ENCODE measurements around the gene PRPF18. TPM values are rescaled to one million over a fixed set of nuclear protein-coding genes. Genes with fewer than 3 reads are reported as not detected.

Gene PRPF18
- total and polyA plus RNA-seq, 2 experiments from 2014 or later, result 19.3 to 24.7 TPM

DNA sequence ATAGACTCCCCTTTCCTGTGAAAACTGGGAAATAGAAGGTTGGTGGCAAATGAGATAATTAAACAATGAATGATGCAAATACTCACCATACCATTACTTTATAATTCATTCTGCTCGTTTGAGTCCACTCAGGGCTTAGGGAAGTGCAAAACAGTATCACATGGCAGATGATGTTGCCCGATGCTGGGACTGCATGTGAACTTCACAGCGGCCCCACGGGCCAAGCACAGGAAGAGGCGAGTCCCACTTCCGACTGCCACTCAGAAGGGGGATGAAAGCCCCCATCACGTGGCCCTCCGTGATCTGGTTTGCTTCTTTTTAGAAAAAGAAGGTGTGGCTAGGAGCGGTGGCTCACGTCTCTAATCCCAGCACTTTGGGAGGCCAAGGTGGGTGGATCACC lies 71.5 kb downstream of the PRPF18 start:
- no peak overlapping the region for H3K4me3 ChIP-seq
- H3K79me2 ChIP-seq, result no peaks in the 10 kb centered on the region
- H3K9me3 ChIP-seq (ENCODE audit: low read depth), result no peaks in the 10 kb centered on the region
- WGBS (ENCODE audit: low lambda C conversion rate, missing lambda C conversion rate), result 91% methylated on average over 10 of the region's 10 CpGs
- H3K27me3 ChIP-seq, result no peaks in the 10 kb centered on the region
- TF ChIP-seq EZH2 (IDR thresholded peaks at IDR 0.05; ENCODE audit: borderline replicate concordance) (no peak), EZH2phosphoT487 (IDR thresholded peaks at IDR 0.05; ENCODE audit: low read depth, severe bottlenecking, unreplicated experiment) (no peak)
- TF ChIP-seq, protein P1, sequence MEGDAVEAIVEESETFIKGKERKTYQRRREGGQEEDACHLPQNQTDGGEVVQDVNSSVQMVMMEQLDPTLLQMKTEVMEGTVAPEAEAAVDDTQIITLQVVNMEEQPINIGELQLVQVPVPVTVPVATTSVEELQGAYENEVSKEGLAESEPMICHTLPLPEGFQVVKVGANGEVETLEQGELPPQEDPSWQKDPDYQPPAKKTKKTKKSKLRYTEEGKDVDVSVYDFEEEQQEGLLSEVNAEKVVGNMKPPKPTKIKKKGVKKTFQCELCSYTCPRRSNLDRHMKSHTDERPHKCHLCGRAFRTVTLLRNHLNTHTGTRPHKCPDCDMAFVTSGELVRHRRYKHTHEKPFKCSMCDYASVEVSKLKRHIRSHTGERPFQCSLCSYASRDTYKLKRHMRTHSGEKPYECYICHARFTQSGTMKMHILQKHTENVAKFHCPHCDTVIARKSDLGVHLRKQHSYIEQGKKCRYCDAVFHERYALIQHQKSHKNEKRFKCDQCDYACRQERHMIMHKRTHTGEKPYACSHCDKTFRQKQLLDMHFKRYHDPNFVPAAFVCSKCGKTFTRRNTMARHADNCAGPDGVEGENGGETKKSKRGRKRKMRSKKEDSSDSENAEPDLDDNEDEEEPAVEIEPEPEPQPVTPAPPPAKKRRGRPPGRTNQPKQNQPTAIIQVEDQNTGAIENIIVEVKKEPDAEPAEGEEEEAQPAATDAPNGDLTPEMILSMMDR (IDR thresholded peaks at IDR 0.05; ENCODE audit: poor library complexity), result no peak
- H2AFZ ChIP-seq, result no peak overlapping the region
- no peak overlapping the region for H3K27ac ChIP-seq
- no peaks in the 10 kb centered on the region for H4K20me1 ChIP-seq (ENCODE audit: insufficient read depth, poor library complexity, severe bottlenecking)
- no peak overlapping the region for H3K4me2 ChIP-seq
- peaks cover 4% of the 10 kb centered on the region for H3K4me1 ChIP-seq (ENCODE audit: insufficient read depth)
- no peaks in the 10 kb centered on the region for H3K9me2 ChIP-seq (replicated peaks; ENCODE audit: insufficient read depth)
- H3K36me3 ChIP-seq (replicated peaks; ENCODE audit: insufficient read depth, low read depth), result no peaks in the 10 kb centered on the region
- DNase-seq (ENCODE audit: low spot score), result no peak

DNA sequence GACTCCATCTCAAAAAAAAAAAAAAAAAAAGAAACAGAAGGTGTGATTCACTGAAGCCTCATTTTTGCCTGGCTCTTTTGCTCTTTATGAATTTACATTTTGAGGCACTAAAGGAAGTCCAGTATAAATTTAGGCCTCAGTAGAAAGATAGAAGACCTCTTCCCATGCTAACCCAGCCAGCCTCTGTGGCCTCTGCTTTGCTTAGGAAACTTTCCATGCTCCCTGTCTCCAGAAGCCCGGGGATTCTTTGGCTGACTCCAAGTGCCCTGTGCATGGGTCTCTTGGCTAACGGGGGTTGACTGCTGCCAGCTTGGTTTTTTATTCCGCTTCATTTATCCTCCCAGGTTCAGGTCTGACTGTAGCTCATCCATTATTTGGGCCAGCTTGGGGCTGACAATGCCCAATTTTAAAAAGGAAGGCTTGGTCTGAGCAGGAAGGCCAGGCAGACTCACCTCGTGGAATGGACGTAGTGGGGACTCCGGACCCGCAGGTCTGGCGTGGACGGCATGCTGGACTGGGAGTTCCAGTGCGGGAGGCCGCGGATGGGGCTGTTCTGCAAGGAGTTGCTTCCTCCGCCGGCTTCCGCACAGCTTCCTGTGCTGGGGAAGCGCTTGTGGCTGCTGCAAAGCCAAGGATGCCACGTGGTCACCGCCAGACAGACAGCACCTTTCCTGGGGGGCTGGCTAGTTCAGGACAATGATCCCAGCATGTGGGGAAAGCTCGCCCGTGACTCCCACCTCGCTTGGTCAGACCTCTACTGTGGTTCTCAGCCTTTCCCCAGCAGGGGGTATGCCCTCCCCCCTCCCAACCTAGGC lies 72.3 kb downstream of the PRPF18 start:
- H4K20me1 ChIP-seq (ENCODE audit: insufficient read depth, poor library complexity, severe bottlenecking), result no peaks in the 10 kb centered on the region
- no peak for DNase-seq (ENCODE audit: low spot score)
- no peaks in the 10 kb centered on the region for H3K9me3 ChIP-seq (ENCODE audit: low read depth)
- no peaks in the 10 kb centered on the region for H3K79me2 ChIP-seq
- H2AFZ ChIP-seq, result no peak overlapping the region
- H3K27me3 ChIP-seq, result no peaks in the 10 kb centered on the region
- no peak overlapping the region for H3K27ac ChIP-seq
- no peak for TF ChIP-seq EZH2 (IDR thresholded peaks at IDR 0.05; ENCODE audit: borderline replicate concordance)
- TF ChIP-seq, protein P1 (IDR thresholded peaks at IDR 0.05; ENCODE audit: poor library complexity), result no peak
- 97% methylated on average over 19 of the region's 21 CpGs for WGBS (ENCODE audit: low lambda C conversion rate, missing lambda C conversion rate)
- no peaks in the 10 kb centered on the region for H3K36me3 ChIP-seq (replicated peaks; ENCODE audit: insufficient read depth, low read depth)
- no peak overlapping the region for H3K4me3 ChIP-seq
- H3K4me1 ChIP-seq (ENCODE audit: insufficient read depth), result peaks cover 4% of the 10 kb centered on the region
- no peaks in the 10 kb centered on the region for H3K9me2 ChIP-seq (replicated peaks; ENCODE audit: insufficient read depth)
- no peak overlapping the region for H3K4me2 ChIP-seq

DNA sequence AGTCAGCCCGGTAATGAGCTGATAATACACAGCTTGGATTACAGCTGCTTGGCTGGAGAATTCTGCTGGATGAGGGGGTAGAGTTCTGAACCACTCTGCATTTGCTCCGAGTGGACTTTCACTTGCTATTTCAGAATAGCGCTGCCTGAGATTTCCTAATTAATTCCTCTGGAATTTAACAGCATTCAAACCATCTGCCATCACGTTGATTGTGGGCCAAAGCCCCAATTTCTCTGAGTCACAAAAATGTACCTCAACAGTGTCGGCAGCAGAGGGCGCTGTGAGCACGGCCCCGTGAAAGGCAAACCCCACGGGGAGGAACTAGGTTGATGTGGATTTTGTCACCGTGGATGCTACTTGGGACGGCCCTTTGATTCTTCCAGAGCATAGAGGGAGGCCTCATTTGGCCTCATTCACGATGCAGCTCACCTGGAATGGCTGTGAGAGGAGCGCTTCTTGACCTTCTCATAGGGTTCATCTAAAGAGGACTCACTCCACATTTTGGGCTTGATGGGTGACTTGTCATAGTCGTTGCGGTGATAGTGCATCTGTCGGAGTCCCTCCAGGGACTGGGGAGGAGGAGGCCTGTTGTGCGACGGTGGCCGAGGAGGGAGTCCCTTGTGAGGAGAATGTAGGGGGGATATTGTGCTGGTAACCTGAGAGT lies 73.3 kb downstream of the PRPF18 start:
- no peak overlapping the region for H2AFZ ChIP-seq
- H3K79me2 ChIP-seq, result no peaks in the 10 kb centered on the region
- H3K27ac ChIP-seq, result no peak overlapping the region
- H3K4me2 ChIP-seq, result no peak overlapping the region
- TF ChIP-seq EZH2phosphoT487 (IDR thresholded peaks at IDR 0.05; ENCODE audit: low read depth, severe bottlenecking, unreplicated experiment), result no peak
- TF ChIP-seq, protein P1 (IDR thresholded peaks at IDR 0.05; ENCODE audit: poor library complexity), result peak; percentile 95
- H4K20me1 ChIP-seq (ENCODE audit: insufficient read depth, poor library complexity, severe bottlenecking), result no peaks in the 10 kb centered on the region
- WGBS (ENCODE audit: low lambda C conversion rate, missing lambda C conversion rate), result 36% methylated on average over 19 of the region's 19 CpGs
- no peaks in the 10 kb centered on the region for H3K9me3 ChIP-seq (ENCODE audit: low read depth)
- DNase-seq (ENCODE audit: low spot score), result peak; percentile 61
- H3K4me3 ChIP-seq, result no peak overlapping the region
- no peaks in the 10 kb centered on the region for H3K36me3 ChIP-seq (replicated peaks; ENCODE audit: insufficient read depth, low read depth)
- no peaks in the 10 kb centered on the region for H3K27me3 ChIP-seq
- H3K9me2 ChIP-seq (replicated peaks; ENCODE audit: insufficient read depth), result no peaks in the 10 kb centered on the region
- peaks cover 4% of the 10 kb centered on the region for H3K4me1 ChIP-seq (ENCODE audit: insufficient read depth)

Measured in hepatocyte (in vitro differentiated cells).